Ishikawa (cell line): ENCODE data around the gene SLC16A13.

Source experiments
- EP300 ChIP-seq: IDR thresholded peaks from 2 replicates; pipeline ENCODE4 v1.6.1; 2012; ENCODE audit warnings: borderline replicate concordance
- TF ChIP-seq, protein P1 (sequence below): IDR thresholded peaks from 2 replicates; pipeline ENCODE4 v1.6.1; 2012
- TF ChIP-seq, protein P2 (sequence below): IDR thresholded peaks from 2 replicates; pipeline ENCODE4 v1.6.1; 2012; ENCODE audit warnings: low read depth, mild to moderate bottlenecking

DNA sequence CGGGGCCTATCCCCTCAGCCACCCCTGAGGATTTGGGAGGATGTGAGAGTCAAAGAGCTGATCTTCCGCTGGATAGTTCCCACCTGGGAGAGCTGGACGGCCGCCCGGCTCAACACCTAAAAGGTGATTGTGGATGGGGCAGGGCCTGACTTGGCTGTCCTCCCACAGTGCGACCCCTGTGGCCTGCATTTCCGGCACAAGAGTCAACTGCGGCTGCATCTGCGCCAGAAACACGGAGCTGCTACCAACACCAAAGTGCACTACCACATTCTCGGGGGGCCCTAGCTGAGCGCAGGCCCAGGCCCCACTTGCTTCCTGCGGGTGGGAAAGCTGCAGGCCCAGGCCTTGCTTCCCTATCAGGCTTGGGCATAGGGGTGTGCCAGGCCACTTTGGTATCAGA lies 8.5 kb upstream of the SLC16A13 start:
- no peak for TF ChIP-seq EP300
- TF ChIP-seq, protein P1, sequence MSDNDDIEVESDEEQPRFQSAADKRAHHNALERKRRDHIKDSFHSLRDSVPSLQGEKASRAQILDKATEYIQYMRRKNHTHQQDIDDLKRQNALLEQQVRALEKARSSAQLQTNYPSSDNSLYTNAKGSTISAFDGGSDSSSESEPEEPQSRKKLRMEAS = no peak
- TF ChIP-seq, protein P2, sequence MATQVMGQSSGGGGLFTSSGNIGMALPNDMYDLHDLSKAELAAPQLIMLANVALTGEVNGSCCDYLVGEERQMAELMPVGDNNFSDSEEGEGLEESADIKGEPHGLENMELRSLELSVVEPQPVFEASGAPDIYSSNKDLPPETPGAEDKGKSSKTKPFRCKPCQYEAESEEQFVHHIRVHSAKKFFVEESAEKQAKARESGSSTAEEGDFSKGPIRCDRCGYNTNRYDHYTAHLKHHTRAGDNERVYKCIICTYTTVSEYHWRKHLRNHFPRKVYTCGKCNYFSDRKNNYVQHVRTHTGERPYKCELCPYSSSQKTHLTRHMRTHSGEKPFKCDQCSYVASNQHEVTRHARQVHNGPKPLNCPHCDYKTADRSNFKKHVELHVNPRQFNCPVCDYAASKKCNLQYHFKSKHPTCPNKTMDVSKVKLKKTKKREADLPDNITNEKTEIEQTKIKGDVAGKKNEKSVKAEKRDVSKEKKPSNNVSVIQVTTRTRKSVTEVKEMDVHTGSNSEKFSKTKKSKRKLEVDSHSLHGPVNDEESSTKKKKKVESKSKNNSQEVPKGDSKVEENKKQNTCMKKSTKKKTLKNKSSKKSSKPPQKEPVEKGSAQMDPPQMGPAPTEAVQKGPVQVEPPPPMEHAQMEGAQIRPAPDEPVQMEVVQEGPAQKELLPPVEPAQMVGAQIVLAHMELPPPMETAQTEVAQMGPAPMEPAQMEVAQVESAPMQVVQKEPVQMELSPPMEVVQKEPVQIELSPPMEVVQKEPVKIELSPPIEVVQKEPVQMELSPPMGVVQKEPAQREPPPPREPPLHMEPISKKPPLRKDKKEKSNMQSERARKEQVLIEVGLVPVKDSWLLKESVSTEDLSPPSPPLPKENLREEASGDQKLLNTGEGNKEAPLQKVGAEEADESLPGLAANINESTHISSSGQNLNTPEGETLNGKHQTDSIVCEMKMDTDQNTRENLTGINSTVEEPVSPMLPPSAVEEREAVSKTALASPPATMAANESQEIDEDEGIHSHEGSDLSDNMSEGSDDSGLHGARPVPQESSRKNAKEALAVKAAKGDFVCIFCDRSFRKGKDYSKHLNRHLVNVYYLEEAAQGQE = no peak
